ENCODE measurements around the gene BCAP31.

DNA sequence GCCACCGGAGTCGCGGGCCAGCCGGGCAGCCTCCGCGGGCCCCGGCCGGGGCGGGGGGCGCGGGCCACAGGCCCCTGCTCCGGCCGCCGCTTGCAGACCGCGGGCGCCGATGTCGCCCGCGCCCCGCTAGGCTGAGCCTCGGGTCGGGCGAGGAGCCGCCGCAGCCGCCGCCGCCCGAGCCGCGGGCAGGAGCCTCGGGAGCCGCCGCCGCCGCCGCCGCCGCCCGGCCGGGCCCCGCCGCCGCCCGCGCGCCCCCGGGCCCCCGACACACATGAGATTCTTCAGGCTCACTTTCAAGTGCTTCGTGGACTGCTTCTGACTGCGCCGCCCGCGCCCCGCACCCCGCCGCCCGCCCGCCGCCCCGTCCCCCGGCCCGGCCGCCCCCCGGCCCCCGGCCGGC, 36.1 kb downstream of the BCAP31 start:
- TF ChIP-seq POLR2AphosphoS5 (IDR thresholded peaks at IDR 0.05; ENCODE audit: low read depth, low read length), result no peak
- TF ChIP-seq TAF1 (IDR thresholded peaks at IDR 0.05; ENCODE audit: borderline replicate concordance, low read depth, low read length), result no peak
